ENCODE data around the gene GPATCH1. TPM values are rescaled to one million over a fixed set of nuclear protein-coding genes. Genes with fewer than 3 reads are reported as not detected.

GPATCH1 gene
- total and polyA plus RNA-seq, 2 of the 13 experiments (the other 11 are each of a cell fraction or from before 2014, with no cell fraction given), result 6.8 to 6.9 TPM

DNA sequence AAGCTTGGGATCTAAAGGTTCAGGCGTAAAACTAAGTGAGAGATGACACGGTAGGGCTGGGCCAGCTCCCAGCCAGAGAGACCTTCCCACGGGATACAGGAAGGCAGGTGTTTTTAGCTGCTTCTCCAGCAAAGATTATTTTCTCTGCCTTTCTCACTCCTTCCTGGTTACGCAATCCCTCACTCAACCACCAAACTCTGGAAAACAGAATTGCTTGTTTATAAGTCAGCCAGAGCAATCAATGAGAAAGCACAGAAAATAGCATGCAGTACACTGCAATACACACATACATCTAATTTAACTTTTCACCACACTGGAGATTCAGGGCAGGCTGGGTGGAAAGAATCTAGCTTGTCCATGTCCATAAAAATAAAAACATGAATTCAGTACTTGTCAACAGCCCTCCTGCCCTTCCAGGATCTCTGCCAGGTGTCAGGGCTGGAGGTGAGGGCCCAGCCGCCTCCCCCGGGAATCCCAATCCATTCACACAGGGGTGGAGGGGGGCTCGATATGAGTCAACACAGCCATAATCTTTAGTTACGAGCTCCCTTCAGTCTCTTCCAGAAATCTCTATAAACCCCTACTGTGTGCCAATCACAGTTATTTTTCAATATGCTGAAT lies 28.5 kb upstream of the GPATCH1 start (continued):
- TF ChIP-seq TIGD3 (CRISPR knock-in tag; IDR thresholded peaks at IDR 0.05; ENCODE audit: borderline replicate concordance) (no peak), SIX1 (CRISPR knock-in tag; IDR thresholded peaks at IDR 0.05; ENCODE audit: borderline replicate concordance) (peak; percentile 21; the same call in 1 of the 2 replicates), ZNF563 (CRISPR knock-in tag; IDR thresholded peaks at IDR 0.05) (no peak), AHDC1 (CRISPR knock-in tag; IDR thresholded peaks at IDR 0.05; ENCODE audit: borderline replicate concordance) (peak; percentile 64; the same call in 1 of the 2 replicates), CBX5 (CRISPR knock-in tag; IDR thresholded peaks at IDR 0.05; ENCODE audit: borderline replicate concordance) (no peak), ZNF547 (CRISPR knock-in tag; IDR thresholded peaks at IDR 0.05) (0 out of 2 replicates have a peak, but pooled peaks have one; percentile 46), STAT5B (CRISPR knock-in tag; IDR thresholded peaks at IDR 0.05) (no peak), DRAP1 (CRISPR knock-in tag; IDR thresholded peaks at IDR 0.05) (peak; percentile 21; the same call in 1 of the 2 replicates), ZNF598 (CRISPR knock-in tag; IDR thresholded peaks at IDR 0.05; ENCODE audit: borderline replicate concordance) (no peak), ZFAT (CRISPR knock-in tag; conservative IDR thresholded peaks at IDR 0.05) (no peak), ATF7-NPFF (CRISPR knock-in tag; IDR thresholded peaks at IDR 0.05; ENCODE audit: low read depth) (no peak), KLF15 (CRISPR knock-in tag; IDR thresholded peaks at IDR 0.05; ENCODE audit: borderline replicate concordance) (no peak), HDAC2 (CRISPR knock-in tag; IDR thresholded peaks at IDR 0.05) (peak; percentile 70; the same call in 1 of the 2 replicates)
- TF ChIP-seq, protein P1, sequence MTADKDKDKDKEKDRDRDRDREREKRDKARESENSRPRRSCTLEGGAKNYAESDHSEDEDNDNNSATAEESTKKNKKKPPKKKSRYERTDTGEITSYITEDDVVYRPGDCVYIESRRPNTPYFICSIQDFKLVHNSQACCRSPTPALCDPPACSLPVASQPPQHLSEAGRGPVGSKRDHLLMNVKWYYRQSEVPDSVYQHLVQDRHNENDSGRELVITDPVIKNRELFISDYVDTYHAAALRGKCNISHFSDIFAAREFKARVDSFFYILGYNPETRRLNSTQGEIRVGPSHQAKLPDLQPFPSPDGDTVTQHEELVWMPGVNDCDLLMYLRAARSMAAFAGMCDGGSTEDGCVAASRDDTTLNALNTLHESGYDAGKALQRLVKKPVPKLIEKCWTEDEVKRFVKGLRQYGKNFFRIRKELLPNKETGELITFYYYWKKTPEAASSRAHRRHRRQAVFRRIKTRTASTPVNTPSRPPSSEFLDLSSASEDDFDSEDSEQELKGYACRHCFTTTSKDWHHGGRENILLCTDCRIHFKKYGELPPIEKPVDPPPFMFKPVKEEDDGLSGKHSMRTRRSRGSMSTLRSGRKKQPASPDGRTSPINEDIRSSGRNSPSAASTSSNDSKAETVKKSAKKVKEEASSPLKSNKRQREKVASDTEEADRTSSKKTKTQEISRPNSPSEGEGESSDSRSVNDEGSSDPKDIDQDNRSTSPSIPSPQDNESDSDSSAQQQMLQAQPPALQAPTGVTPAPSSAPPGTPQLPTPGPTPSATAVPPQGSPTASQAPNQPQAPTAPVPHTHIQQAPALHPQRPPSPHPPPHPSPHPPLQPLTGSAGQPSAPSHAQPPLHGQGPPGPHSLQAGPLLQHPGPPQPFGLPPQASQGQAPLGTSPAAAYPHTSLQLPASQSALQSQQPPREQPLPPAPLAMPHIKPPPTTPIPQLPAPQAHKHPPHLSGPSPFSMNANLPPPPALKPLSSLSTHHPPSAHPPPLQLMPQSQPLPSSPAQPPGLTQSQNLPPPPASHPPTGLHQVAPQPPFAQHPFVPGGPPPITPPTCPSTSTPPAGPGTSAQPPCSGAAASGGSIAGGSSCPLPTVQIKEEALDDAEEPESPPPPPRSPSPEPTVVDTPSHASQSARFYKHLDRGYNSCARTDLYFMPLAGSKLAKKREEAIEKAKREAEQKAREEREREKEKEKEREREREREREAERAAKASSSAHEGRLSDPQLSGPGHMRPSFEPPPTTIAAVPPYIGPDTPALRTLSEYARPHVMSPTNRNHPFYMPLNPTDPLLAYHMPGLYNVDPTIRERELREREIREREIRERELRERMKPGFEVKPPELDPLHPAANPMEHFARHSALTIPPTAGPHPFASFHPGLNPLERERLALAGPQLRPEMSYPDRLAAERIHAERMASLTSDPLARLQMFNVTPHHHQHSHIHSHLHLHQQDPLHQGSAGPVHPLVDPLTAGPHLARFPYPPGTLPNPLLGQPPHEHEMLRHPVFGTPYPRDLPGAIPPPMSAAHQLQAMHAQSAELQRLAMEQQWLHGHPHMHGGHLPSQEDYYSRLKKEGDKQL (CRISPR knock-in tag; IDR thresholded peaks at IDR 0.05; ENCODE audit: low read depth), result no peak
- TF ChIP-seq, protein P2, sequence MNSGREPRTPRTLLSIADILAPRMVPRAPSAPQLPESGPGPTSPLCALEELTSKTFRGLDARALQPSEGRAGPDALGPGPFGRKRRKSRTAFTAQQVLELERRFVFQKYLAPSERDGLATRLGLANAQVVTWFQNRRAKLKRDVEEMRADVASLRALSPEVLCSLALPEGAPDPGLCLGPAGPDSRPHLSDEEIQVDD (CRISPR knock-in tag; IDR thresholded peaks at IDR 0.05; ENCODE audit: borderline replicate concordance), result no peak
